BLaER1 treated with 17β-estradiol and CSF1 and Interleukin-3, amounts not matched to agents 10 nM and 100 nM (cell line): ENCODE measurements around the gene KLHL42.
A peak's percentile ranks its signal among the peaks of the same experiment; 100 is the strongest.

ENCODE experiments used
- H3K27ac ChIP-seq, 11 experiments: shearing (Covaris generic); formaldehyde crosslinking; 2 replicates each; pipeline ENCODE4 v1.8.1; 2022
- H3K27me3 ChIP-seq, 11 experiments: shearing (Covaris generic); formaldehyde crosslinking; 2 replicates each; pipeline ENCODE4 v1.8.1; 2022
- H3K36me3 ChIP-seq, 11 experiments: shearing (Covaris generic); formaldehyde crosslinking; 2 replicates each; pipeline ENCODE4 v1.8.1; 2022
- H3K4me1 ChIP-seq, 10 experiments: shearing (Covaris generic); formaldehyde crosslinking; 2 replicates each; pipeline ENCODE4 v1.8.1; 2022
- H3K4me2 ChIP-seq, 11 experiments: shearing (Covaris generic); formaldehyde crosslinking; 2 replicates each; pipeline ENCODE4 v1.8.1; 2022
- H3K4me3 ChIP-seq, 10 experiments: shearing (Covaris generic); formaldehyde crosslinking; 2 replicates each; pipeline ENCODE4 v1.8.1; 2022
- H3K9ac ChIP-seq, 11 experiments: shearing (Covaris generic); formaldehyde crosslinking; 2 replicates each; pipeline ENCODE4 v1.8.1; 2022
- H3K9me3 ChIP-seq, 11 experiments: shearing (Covaris generic); formaldehyde crosslinking; replicated peaks in 1 of 11; 2 replicates each; pipeline ENCODE4 v1.8.1; 2022
- H4K20me1 ChIP-seq, 11 experiments: shearing (Covaris generic); formaldehyde crosslinking; 2 replicates each; pipeline ENCODE4 v1.8.1; 2022
- Cebpa-rat ChIP-seq, 11 experiments: shearing (Covaris generic); IDR thresholded peaks; 2 replicates each; pipeline ENCODE4 v1.8.1; 2022

KLHL42 gene

GRCh38 chr12:27751386-27752047 lies 28.5 kb upstream of the KLHL42 start:
- peaks cover 0 to 41% (median 15%) of the 10 kb centered on the region in 11 experiments; a peak in 14 of 22 replicates for H4K20me1 ChIP-seq
- H3K9me3 ChIP-seq: no peaks in the 10 kb centered on the region
- no peaks in the 10 kb centered on the region for H3K4me1 ChIP-seq
- peaks cover 74 to 100% (median 89%) of the 10 kb centered on the region in 11 experiments for H3K36me3 ChIP-seq
- H3K27ac ChIP-seq: peak overlapping the region in 1 of 11 experiments; percentile 23; a peak in 1 of 22 replicates
- H3K4me2 ChIP-seq: no peak overlapping the region
- H3K4me3 ChIP-seq: no peak overlapping the region
- H3K27me3 ChIP-seq: no peaks in the 10 kb centered on the region
- TF ChIP-seq Cebpa-rat (IDR thresholded peaks at IDR 0.05): no peak
- no peak overlapping the region for H3K9ac ChIP-seq

DNA sequence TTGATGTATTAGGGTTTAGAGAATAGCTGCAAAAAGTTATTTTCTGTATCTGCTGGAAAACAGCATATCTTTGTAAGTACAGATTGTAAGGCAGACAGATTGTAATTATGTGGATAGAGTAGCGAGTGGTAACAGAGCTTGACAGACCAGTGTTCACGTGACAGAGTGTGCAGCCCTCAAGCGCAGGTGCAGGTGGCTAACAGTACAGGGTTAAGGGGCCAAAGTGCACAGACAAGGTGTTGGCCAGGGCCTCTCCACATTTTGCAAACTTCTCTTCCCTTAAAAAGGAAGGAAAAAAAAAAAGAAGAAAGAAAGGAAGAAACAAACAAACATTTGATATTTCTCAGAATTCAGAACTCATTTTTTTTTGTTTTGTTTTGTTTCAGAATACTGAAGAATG lies 25.2 kb upstream of the KLHL42 start:
- no peaks in the 10 kb centered on the region for H3K4me1 ChIP-seq
- H3K4me2 ChIP-seq: no peak overlapping the region
- no peak overlapping the region for H3K4me3 ChIP-seq
- peaks cover 61 to 100% (median 81%) of the 10 kb centered on the region in 11 experiments for H3K36me3 ChIP-seq
- no peaks in the 10 kb centered on the region for H3K9me3 ChIP-seq
- no peaks in the 10 kb centered on the region for H3K27me3 ChIP-seq
- peaks cover 0 to 24% (median 15%) of the 10 kb centered on the region in 11 experiments; a peak in 11 of 22 replicates for H4K20me1 ChIP-seq
- H3K9ac ChIP-seq: no peak overlapping the region
- TF ChIP-seq Cebpa-rat (IDR thresholded peaks at IDR 0.05): no peak
- H3K27ac ChIP-seq: no peak overlapping the region

DNA sequence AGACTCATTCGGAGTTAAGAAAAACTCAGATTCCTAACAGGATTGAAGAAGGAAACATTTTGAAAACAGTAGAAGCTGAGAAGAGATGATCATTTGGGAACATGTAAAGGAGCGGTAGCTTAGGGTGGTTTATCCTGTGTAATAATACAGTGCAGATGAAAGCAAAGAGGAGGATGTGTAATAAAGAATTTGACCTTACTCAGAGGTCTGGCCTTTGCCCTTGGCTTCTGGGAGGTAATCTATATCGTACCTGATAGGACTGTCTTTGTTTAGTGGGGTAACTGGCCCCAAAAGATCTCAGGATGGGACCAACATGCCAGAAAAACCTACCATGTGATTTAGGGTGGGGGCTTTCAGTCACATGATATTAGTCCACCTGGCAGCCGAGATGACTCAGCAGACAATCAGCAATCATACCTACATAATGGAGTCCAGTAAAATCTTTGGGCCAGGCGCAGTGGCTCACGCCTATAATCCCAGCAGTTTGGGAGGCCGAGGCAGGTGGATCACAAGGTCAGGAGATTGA lies 23.3 kb upstream of the KLHL42 start:
- Histone ChIP-seq H3K4me1 (no peaks in the 10 kb centered on the region), H3K9me3 (no peaks in the 10 kb centered on the region), H3K9ac (no peak overlapping the region), H3K36me3 (peaks cover 45 to 100% (median 67%) of the 10 kb centered on the region in 11 experiments), H3K4me2 (no peak overlapping the region), H3K27ac (no peak overlapping the region), H4K20me1 (peaks cover 0 to 13% (median 4%) of the 10 kb centered on the region in 11 experiments; a peak in 7 of 22 replicates), H3K27me3 (no peaks in the 10 kb centered on the region), H3K4me3 (no peak overlapping the region)
- TF ChIP-seq Cebpa-rat (IDR thresholded peaks at IDR 0.05): no peak

DNA sequence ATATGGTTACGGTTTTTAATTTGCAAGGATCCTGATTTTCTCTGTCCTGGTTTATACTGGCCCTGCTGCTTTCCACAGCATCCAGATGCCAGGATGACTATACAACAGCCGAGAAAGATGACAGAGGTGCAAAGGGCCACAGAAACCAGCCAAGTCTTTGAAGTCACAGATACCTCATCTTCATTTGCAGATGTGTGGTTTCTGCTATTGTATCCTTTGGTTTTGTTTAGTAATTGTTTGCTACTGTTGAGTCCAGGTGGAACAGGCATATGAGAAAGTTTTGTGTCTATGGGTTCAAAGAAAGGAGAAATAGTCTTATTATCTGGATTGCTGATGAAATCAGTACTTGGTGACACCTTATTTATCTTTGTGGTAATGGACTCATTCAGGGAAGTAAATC lies 17.3 kb upstream of the KLHL42 start:
- H4K20me1 ChIP-seq: no peaks in the 10 kb centered on the region; a peak in 1 of 22 replicates
- no peak overlapping the region for H3K9ac ChIP-seq
- no peaks in the 10 kb centered on the region for H3K9me3 ChIP-seq
- H3K27ac ChIP-seq: no peak overlapping the region
- H3K4me2 ChIP-seq: no peak overlapping the region
- H3K4me1 ChIP-seq: no peaks in the 10 kb centered on the region
- H3K27me3 ChIP-seq: no peaks in the 10 kb centered on the region
- peaks cover under 1 to 55% (median 13%) of the 10 kb centered on the region in 11 experiments; a peak in 8 of 22 replicates for H3K36me3 ChIP-seq
- TF ChIP-seq Cebpa-rat (IDR thresholded peaks at IDR 0.05): no peak
- no peak overlapping the region for H3K4me3 ChIP-seq

GRCh38 chr12:27766587-27766986 lies 13.4 kb upstream of the KLHL42 start:
- Histone ChIP-seq H4K20me1 (no peaks in the 10 kb centered on the region; a peak in 1 of 22 replicates), H3K4me1 (peaks cover 0 to 6% (median 0%) of the 10 kb centered on the region in 10 experiments; a peak in 2 of 20 replicates), H3K27me3 (no peaks in the 10 kb centered on the region), H3K4me2 (no peak overlapping the region), H3K9ac (no peak overlapping the region), H3K36me3 (peaks cover 0 to 17% (median 0%) of the 10 kb centered on the region in 11 experiments; a peak in 1 of 22 replicates), H3K27ac (no peak overlapping the region), H3K4me3 (no peak overlapping the region), H3K9me3 (no peaks in the 10 kb centered on the region)
- no peak for TF ChIP-seq Cebpa-rat (IDR thresholded peaks at IDR 0.05)

DNA sequence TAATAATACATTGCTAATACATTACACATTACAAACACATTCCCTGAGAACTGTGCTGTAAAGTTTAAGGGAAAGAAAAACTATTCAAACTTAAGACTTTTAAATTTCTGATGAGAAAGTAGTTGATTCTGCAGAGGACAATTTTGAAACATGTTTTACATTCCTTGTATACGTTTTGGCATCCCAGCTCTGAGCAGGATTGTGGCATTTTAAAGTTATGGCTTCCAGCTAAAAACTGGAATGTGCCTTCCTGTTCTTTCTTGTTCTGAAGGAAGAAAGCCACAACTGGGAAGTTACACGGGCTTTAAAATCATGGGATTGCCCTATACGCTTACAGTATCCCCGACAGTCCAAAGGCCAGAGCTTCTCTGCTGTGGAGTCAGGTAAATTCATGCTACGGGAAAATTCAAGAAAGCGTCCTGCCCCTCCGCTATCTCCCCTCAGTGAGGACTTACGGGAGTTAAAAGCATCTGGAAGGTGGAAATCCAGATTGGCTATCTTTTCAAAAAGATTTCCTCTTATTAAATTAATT lies 10.8 kb upstream of the KLHL42 start:
- Histone ChIP-seq H3K4me3 (no peak overlapping the region), H3K9ac (no peak overlapping the region), H3K36me3 (0 out of 22 replicates have a peak, but pooled peaks cover 0 to under 1% (median 0%) of the 10 kb centered on the region in 11 experiments), H4K20me1 (no peaks in the 10 kb centered on the region; a peak in 1 of 22 replicates), H3K27me3 (no peaks in the 10 kb centered on the region), H3K9me3 (no peaks in the 10 kb centered on the region), H3K4me2 (no peak overlapping the region), H3K27ac (no peak overlapping the region), H3K4me1 (peaks cover 0 to 9% (median 0%) of the 10 kb centered on the region in 10 experiments; a peak in 2 of 20 replicates)
- no peak for TF ChIP-seq Cebpa-rat (IDR thresholded peaks at IDR 0.05)

GRCh38 chr12:27771481-27772327 lies 8.3 kb upstream of the KLHL42 start:
- Histone ChIP-seq H3K4me3 (no peak overlapping the region), H3K27me3 (no peaks in the 10 kb centered on the region), H3K9ac (no peak overlapping the region), H3K27ac (no peak overlapping the region), H3K9me3 (no peaks in the 10 kb centered on the region), H3K4me2 (peak overlapping the region in 1 of 11 experiments; percentile 15; a peak in 1 of 22 replicates), H4K20me1 (no peaks in the 10 kb centered on the region), H3K36me3 (no peaks in the 10 kb centered on the region), H3K4me1 (peaks cover 0 to 9% (median 0%) of the 10 kb centered on the region in 10 experiments; a peak in 2 of 20 replicates)
- TF ChIP-seq Cebpa-rat (IDR thresholded peaks at IDR 0.05): no peak

GRCh38 chr12:27772328-27773049 lies 7.5 kb upstream of the KLHL42 start:
- Histone ChIP-seq H3K4me3 (no peak overlapping the region), H3K4me2 (no peak overlapping the region), H3K27ac (no peak overlapping the region), H3K4me1 (peaks cover 0 to 9% (median 0%) of the 10 kb centered on the region in 10 experiments; a peak in 2 of 20 replicates), H3K27me3 (no peaks in the 10 kb centered on the region), H3K9me3 (no peaks in the 10 kb centered on the region), H4K20me1 (no peaks in the 10 kb centered on the region), H3K36me3 (no peaks in the 10 kb centered on the region), H3K9ac (no peak overlapping the region)
- no peak for TF ChIP-seq Cebpa-rat (IDR thresholded peaks at IDR 0.05)
